Measurements from ENCODE around the gene USP47.

Gene USP47

GRCh38 chr11:11876458-11876857, 34.7 kb downstream of the USP47 start:
- no peak for DNase-seq

- DNase-seq, result no peak
These were observed 38.4 kb downstream of the USP47 start for GRCh38 chr11:11880179-11880578.

GRCh38 chr11:11882539-11882938, 40.8 kb downstream of the USP47 start:
- no peak for DNase-seq

GRCh38 chr11:11884351-11884750, 42.6 kb downstream of the USP47 start:
- no peak for DNase-seq

DNA sequence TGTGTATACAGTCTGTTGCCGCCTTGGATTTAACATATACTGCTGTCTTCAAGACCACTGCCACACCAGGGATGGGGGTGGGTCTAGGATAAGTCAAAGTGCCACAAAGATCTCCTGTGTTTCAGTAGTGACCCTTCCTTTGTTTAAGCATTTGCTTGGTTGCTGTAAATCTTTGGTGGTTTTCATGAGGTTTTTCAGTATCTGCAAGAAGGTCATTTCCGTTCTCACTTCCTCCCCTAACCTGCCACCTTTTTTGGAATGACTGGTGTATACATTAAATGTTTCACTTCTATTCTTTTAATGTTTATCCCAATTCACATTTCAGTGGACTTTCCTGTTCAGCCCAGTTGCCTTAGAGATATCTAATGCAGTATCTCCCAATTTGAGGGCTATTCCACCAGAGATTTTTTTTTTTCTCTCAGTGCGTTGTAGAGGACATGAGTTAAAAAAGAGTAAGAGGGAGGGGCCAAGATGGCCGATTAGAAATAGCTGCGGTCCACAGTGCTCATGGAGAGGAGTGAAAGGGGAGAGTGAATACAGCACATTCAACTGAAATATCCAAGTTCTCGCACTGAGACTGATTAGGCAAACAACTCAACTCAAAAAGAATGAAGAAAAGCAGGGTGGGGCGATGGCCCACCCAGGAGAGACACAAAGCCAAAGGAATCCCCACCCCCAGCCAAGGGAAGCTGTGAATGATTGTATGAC, 43.2 kb downstream of the USP47 start:
- no peak for DNase-seq

DNA sequence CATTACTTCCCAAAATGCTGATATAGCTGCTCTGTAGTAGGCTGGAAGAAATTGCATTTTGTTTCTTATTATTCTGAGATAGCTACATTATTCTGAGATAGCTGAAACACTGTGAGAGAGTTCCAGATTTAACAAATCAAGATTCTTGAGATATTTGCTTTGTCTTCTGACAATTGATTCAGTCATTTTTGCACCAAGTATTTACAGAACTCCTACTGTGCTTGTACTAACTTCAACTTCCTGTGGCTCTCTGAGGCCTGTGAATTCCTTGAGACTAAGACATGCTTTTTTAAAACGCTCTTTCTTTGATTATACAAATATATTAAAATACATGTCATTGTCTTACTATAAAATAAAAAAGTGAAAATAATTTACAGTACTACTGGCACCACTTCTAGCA, 52.7 kb downstream of the USP47 start:
- no peak for DNase-seq

DNA sequence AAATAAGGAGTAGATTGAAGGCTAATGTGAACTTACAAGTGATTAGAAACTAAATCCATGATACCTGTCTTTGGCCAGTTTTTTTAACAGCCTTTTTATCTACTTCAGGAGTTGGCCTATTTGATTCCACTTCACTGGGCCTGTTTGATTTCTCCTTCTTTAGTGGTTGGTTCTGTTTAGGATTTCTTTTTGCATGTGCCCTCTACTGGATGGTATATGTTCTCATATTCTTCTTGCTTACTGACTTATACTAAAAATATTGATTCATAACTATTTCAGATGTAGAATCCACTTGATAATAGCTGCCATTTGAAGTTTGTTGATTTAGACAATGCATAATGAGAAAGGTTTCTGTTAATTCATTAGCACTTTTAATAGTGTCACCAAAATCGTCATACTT, 53.9 kb downstream of the USP47 start:
- peak; percentile 3 for DNase-seq

- no peak for DNase-seq
These were observed 56.9 kb downstream of the USP47 start for GRCh38 chr11:11898648-11899047.

DNA sequence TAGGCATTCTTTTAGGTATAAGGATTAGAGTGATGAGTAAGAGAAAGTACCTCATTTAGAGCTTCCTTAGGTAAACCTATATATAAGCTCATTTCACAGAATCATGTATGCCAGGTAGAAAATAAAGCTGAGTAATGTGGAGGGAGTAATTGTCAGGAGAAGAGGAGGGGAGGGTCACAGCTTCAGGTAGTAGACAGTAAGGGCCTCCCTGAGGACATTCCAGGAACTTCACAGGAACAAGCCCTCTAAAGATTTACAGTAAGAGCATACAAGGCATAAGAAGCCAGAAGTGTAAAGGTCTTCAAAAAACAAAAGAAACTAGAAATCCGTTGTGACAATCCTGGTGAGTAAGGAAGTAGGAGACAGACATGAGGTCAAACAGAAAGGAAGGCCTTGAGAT, 57.6 kb downstream of the USP47 start:
- no peak for DNase-seq

GRCh38 chr11:11901929-11902328, 60.2 kb downstream of the USP47 start:
- no peak for DNase-seq

DNA sequence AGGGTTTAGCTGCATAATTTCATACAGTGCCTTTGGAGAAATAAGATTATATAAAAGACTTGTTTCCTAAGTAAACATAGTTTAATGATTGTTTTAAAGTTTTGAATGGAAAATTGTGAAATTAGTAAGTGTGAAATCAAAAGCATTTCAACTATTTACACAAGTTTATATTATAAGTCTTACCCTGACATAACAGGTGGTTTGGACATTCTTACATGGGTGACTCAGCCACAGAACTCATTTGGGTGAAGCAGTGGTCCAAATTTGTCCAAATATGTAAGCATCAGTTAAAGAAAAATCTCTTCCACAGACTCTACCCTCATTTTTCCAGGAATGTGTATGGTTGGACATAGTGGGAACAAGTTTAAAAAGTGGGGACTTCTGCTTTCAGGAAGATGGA, 68.0 kb downstream of the USP47 start:
- DNase-seq, result no peak

DNA sequence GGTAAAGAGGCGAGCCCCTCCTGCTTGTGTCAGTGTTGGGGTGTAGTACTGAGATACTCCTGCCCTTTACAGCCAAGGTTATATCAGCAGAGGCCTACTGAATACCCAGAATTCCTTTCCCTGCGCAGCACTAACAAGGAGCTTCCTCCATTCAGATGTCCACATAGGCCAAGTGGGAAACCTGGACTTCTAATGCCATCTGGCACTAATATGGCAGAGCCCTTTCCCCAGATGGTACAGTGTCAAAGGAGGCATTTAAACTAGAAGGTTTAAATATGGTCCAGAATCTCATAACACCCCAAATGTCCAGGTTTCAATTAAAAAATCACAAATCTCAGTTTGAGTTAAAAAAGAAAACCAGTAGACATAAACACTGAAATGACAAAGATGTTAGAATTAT, 68.8 kb downstream of the USP47 start:
- no peak for DNase-seq

DNA sequence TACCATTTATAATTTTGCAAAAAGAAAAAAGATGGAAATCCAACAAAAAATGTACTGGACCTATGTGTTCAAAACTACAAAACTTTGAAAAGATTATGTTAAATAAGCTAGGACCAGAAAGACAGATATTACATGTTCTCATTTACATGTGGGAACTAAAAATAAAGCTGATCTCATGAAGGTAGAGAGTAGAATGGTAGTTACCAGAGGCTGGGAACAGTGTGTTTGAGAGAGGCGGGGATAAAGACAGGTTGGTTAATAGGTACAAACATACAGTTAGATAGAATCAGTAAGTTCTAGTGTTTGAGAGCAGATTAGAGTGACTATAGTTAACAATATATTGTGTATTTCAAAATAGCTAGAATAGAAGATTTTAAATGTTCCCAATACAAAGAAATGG, 71.6 kb downstream of the USP47 start:
- DNase-seq, result no peak

GRCh38 chr11:11915625-11916024, 73.9 kb downstream of the USP47 start:
- no peak for DNase-seq

- no peak for DNase-seq
These were observed 75.2 kb downstream of the USP47 start for GRCh38 chr11:11916981-11917399.

- DNase-seq, result no peak
These were observed 82.1 kb downstream of the USP47 start for GRCh38 chr11:11923828-11924227.

GRCh38 chr11:11929920-11930319, 88.1 kb downstream of the USP47 start:
- DNase-seq, result no peak

DNA sequence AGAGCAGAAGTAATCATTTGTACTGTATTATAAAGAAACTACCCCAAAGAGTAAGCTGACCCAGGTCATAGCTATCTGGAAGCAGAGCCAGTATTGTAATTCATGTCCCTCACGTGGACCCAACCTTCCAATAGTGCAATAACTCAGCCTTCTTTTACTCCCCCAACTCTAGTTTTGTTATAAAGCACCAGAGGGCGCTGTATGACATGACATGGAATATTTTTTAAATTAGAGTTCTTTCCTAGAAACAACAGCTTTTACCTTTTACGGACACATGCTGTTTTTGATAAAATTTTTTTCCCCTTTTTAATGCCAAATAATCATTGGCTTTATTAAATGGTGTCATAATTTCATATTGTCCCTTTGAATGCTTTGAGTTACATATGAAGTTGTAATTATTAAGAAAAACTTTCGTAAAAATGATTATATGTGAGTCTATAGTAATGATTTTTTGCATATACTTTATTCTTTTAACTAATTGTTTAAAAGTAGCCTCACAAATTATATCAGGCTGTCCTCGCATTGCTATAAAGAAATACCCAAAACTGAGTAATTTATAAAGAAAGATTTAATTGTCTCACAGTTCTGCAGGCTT, 89.8 kb downstream of the USP47 start:
- DNase-seq, result no peak

- no peak for DNase-seq
These were observed 93.8 kb downstream of the USP47 start for GRCh38 chr11:11935536-11935935.

GRCh38 chr11:11937433-11937832, 95.7 kb downstream of the USP47 start:
- DNase-seq, result no peak

DNA sequence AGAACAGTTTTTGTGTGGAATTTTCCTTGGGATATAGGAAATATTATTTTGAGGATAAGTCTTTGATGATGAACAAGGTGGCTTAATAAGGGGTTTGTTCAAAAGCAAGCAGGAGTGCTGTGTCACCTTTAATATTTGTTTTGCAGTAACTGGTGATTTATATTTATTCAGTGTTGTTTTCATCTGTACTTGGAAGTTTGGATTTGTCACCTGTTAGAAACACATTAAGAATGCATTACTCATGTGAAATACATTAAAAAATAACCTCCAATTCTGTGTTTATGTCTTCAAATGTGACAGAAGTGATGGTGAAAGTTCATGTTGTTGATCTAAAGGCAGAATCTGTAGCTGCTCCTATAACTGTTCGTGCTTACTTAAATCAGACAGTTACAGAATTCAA, 96.2 kb downstream of the USP47 start:
- no peak for DNase-seq

- no peak for DNase-seq
These were observed 98.8 kb downstream of the USP47 start for GRCh38 chr11:11940551-11940950.

DNA sequence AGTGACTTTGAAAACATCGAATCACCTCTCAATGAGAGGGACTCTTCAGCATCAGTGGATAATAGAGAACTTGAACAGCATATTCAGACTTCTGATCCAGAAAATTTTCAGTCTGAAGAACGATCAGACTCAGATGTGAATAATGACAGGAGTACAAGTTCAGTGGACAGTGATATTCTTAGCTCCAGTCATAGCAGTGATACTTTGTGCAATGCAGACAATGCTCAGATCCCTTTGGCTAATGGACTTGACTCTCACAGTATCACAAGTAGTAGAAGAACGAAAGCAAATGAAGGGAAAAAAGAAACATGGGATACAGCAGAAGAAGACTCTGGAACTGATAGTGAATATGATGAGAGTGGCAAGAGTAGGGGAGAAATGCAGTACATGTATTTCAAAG, 100.9 kb downstream of the USP47 start:
- DNase-seq, result no peak

DNA sequence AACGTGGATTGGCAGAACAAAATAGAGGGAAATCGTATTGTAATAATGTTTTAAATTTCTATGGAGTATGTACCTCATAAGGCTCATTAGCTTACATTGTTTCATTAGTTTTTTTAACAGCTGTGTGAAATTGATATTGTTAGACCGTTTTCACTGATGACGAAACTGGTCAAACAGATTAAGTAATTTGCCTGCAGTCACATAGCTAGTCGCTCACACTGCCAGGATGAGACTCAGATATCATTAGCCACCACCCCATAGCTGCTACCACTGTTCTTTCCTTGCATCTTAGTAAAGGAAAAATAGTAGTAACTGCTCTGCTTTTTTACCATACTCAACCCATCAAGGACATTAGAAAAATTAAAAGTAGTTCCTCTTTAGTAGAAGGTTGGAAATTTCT, 102.7 kb downstream of the USP47 start:
- DNase-seq, result no peak

DNA sequence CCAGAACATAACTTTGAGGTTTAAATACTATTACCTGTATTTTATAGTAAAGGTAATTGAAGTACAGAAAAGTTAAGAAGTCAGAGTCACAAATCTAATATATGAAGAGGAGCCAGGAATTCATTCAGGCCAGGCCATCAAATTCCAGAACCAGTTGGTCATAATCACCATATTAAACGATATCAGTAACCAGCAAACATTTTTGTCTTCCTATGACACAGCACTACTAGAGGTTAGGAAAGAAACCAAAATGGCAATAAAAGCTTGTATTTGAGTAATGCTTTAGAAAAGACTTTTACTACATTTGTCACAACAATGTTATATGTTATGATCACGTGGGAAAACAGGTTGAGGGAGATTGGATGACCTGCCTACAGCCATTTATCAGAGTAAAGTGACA, 104.4 kb downstream of the USP47 start:
- DNase-seq, result no peak
